ENCODE results near the gene UBE3C.

Gene UBE3C

GRCh38 chr7:157177333-157177982 lies 38.7 kb downstream of the UBE3C start:
- DNase-seq (ENCODE audit: low spot score): no peak

GRCh38 chr7:157177983-157178381 lies 39.3 kb downstream of the UBE3C start:
- DNase-seq (ENCODE audit: low spot score): no peak

GRCh38 chr7:157183832-157184231 lies 45.1 kb downstream of the UBE3C start:
- DNase-seq (ENCODE audit: low spot score): no peak

GRCh38 chr7:157188091-157188665 lies 49.5 kb downstream of the UBE3C start:
- DNase-seq (ENCODE audit: low spot score): no peak

GRCh38 chr7:157189405-157189804 lies 50.7 kb downstream of the UBE3C start:
- no peak for DNase-seq (ENCODE audit: low spot score)

- DNase-seq (ENCODE audit: low spot score): no peak
These were observed 54.1 kb downstream of the UBE3C start for GRCh38 chr7:157192861-157193260.

GRCh38 chr7:157193274-157193673 lies 54.5 kb downstream of the UBE3C start:
- DNase-seq (ENCODE audit: low spot score): no peak

GRCh38 chr7:157194948-157195347 lies 56.2 kb downstream of the UBE3C start:
- no peak for DNase-seq (ENCODE audit: low spot score)

GRCh38 chr7:157195868-157196267 lies 57.1 kb downstream of the UBE3C start:
- DNase-seq (ENCODE audit: low spot score): no peak

- no peak for DNase-seq (ENCODE audit: low spot score)
These were observed 65.4 kb downstream of the UBE3C start for GRCh38 chr7:157204134-157204533.

- DNase-seq (ENCODE audit: low spot score): no peak
These were observed 66.7 kb downstream of the UBE3C start for GRCh38 chr7:157205438-157205837.

GRCh38 chr7:157208571-157209413 lies 70.1 kb downstream of the UBE3C start:
- DNase-seq (ENCODE audit: low spot score): no peak

- DNase-seq (ENCODE audit: low spot score): no peak
These were observed 72.0 kb downstream of the UBE3C start for GRCh38 chr7:157210682-157211081.

GRCh38 chr7:157211690-157212089 lies 73.0 kb downstream of the UBE3C start:
- DNase-seq (ENCODE audit: low spot score): no peak

GRCh38 chr7:157219154-157219553 lies 80.4 kb downstream of the UBE3C start:
- no peak for DNase-seq (ENCODE audit: low spot score)

- DNase-seq (ENCODE audit: low spot score): no peak
These were observed 82.3 kb downstream of the UBE3C start for GRCh38 chr7:157220916-157221569.

- DNase-seq (ENCODE audit: low spot score): no peak
These were observed 84.0 kb downstream of the UBE3C start for GRCh38 chr7:157222687-157223086.

GRCh38 chr7:157224627-157225026 lies 85.9 kb downstream of the UBE3C start:
- DNase-seq (ENCODE audit: low spot score): no peak

- no peak for DNase-seq (ENCODE audit: low spot score)
These were observed 90.2 kb downstream of the UBE3C start for GRCh38 chr7:157228864-157229422.

GRCh38 chr7:157233677-157234076 lies 95.0 kb downstream of the UBE3C start:
- no peak for DNase-seq (ENCODE audit: low spot score)

- DNase-seq (ENCODE audit: low spot score): no peak
These were observed 95.5 kb downstream of the UBE3C start for GRCh38 chr7:157234271-157234670.

Data from LoVo (cell line).